Neural progenitor cell (in vitro differentiated cells): Measurements from ENCODE around the gene CD79A. TPM values are rescaled to one million over a fixed set of nuclear protein-coding genes. Genes with fewer than 3 reads are reported as not detected.

Source experiments
- DNase-seq: peaks from one replicate; pipeline ENCODE4 v3.0.0-alpha.2; 2016; ENCODE audit warnings: low spot score
- H2AFZ ChIP-seq: fragments of 200-600 bp; sonication (generic); replicated peaks from 2 replicates; pipeline ENCODE4 v1.6.1; 2016; ENCODE audit warnings: antibody characterized with exemption
- H3F3A ChIP-seq: fragments of 200-600 bp; sonication (generic); 2 replicates; pipeline ENCODE4 v1.6.1; 2016; ENCODE audit warnings: antibody characterized with exemption, low read depth
- H3K27ac ChIP-seq: fragments of 200-600 bp; sonication (generic); 2 replicates; pipeline ENCODE4 v1.5.1; 2016; ENCODE audit warnings: mild to moderate bottlenecking
- H3K27me3 ChIP-seq: fragments of 200-600 bp; sonication (generic); 2 replicates; pipeline ENCODE4 v1.6.1; 2016; ENCODE audit warnings: mild to moderate bottlenecking, moderate library complexity
- H3K36me3 ChIP-seq: fragments of 200-600 bp; sonication (generic); 2 replicates; pipeline ENCODE4 v1.5.1; 2016
- H3K4me1 ChIP-seq: fragments of 200-600 bp; sonication (generic); 2 replicates; pipeline ENCODE4 v1.6.1; 2016; ENCODE audit warnings: mixed run types
- H3K4me2 ChIP-seq: fragments of 200-600 bp; sonication (generic); 2 replicates; pipeline ENCODE4 v1.6.1; 2016
- H3K4me3 ChIP-seq: fragments of 200-600 bp; sonication (generic); 2 replicates; pipeline ENCODE4 v1.5.1; 2016
- H3K79me2 ChIP-seq: fragments of 200-600 bp; sonication (generic); 2 replicates; pipeline ENCODE4 v1.6.1; 2016; ENCODE audit warnings: low read depth
- H3K9ac ChIP-seq: fragments of 200-600 bp; sonication (generic); 2 replicates; pipeline ENCODE4 v1.6.1; 2016
- H3K9me3 ChIP-seq: fragments of 200-600 bp; sonication (generic); 2 replicates; pipeline ENCODE4 v1.5.1; 2016; ENCODE audit warnings: low read depth
- H4K20me1 ChIP-seq: fragments of 200-600 bp; sonication (generic); 2 replicates; pipeline ENCODE4 v1.6.1; 2016; ENCODE audit warnings: low read depth
- H3K27ac Mint-ChIP-seq: 3 replicates; pipeline ENCODE4 v1.8.0; 2021; ENCODE audit warnings: mixed read lengths
- H3K27me3 Mint-ChIP-seq: 2 replicates; pipeline ENCODE4 v1.8.0; 2022; ENCODE audit warnings: low read depth, mild to moderate bottlenecking, inconsistent platforms, moderate library complexity, mixed read lengths; ENCODE audit not compliant: insufficient read depth
- H3K36me3 Mint-ChIP-seq: 3 replicates; pipeline ENCODE4 v1.8.0; 2021; ENCODE audit warnings: mixed read lengths
- H3K4me1 Mint-ChIP-seq: 3 replicates; pipeline ENCODE4 v1.8.0; 2021; ENCODE audit warnings: mixed read lengths
- H3K4me3 Mint-ChIP-seq: 3 replicates; pipeline ENCODE4 v1.8.0; 2021; ENCODE audit warnings: mild to moderate bottlenecking, moderate library complexity, mixed read lengths
- H3K9me3 Mint-ChIP-seq: 3 replicates; pipeline ENCODE4 v1.8.0; 2020; ENCODE audit warnings: mixed read lengths
- CTCF ChIP-seq: fragments of 200-600 bp; sonication (generic); IDR thresholded peaks from 2 replicates; pipeline ENCODE4 v1.5.1; 2017; ENCODE audit warnings: antibody characterized with exemption, mild to moderate bottlenecking
- EZH2 ChIP-seq: fragments of 200-600 bp; sonication (generic); IDR thresholded peaks from 2 replicates; pipeline ENCODE4 v1.6.1; 2017; ENCODE audit warnings: antibody characterized with exemption, mild to moderate bottlenecking, moderate library complexity
- EZH2phosphoT487 ChIP-seq: fragments of 200-600 bp; sonication (generic); IDR thresholded peaks from 2 replicates; pipeline ENCODE4 v1.6.1; 2017; ENCODE audit warnings: antibody characterized with exemption
- total RNA-seq: library from RNA; depleted of rRNA; stranded (reverse); fragments of >200 nt; gene quantifications from 2 replicates; pipeline ENCODE4 v1.2.3, GENCODE V29; 2015; ENCODE audit warnings: low replicate concordance

The CD79A gene
- total RNA-seq, 1 donor from 2014 or later: 0.11 TPM

- Histone ChIP-seq H2AFZ (no peak overlapping the region), H3K4me2 (no peak overlapping the region), H3K4me3 (no peak overlapping the region), H3K4me1 (no peaks in the 10 kb centered on the region), H3K79me2 (no peaks in the 10 kb centered on the region), H4K20me1 (no peaks in the 10 kb centered on the region), H3K27ac (no peak overlapping the region), H3K27me3 (peaks cover 29% of the 10 kb centered on the region), H3F3A (no peaks in the 10 kb centered on the region), H3K9me3 (no peaks in the 10 kb centered on the region), H3K9ac (no peak overlapping the region), H3K36me3 (no peaks in the 10 kb centered on the region)
- Mint-ChIP-seq H3K36me3 (no peaks in the 10 kb centered on the region), H3K27ac (no peak overlapping the region), H3K4me3 (no peak overlapping the region), H3K27me3 (peaks cover 17% of the 10 kb centered on the region), H3K4me1 (no peaks in the 10 kb centered on the region), H3K9me3 (no peaks in the 10 kb centered on the region)
- TF ChIP-seq EZH2phosphoT487 (no peak), CTCF (no peak), EZH2 (no peak)
- DNase-seq: no peak
Measured at GRCh38 chr19:41847351-41848105, 29.6 kb upstream of the CD79A start.

GRCh38 chr19:41848666-41849065, 28.4 kb upstream of the CD79A start:
- Mint-ChIP-seq H3K27ac (no peak overlapping the region), H3K4me1 (no peaks in the 10 kb centered on the region), H3K4me3 (no peak overlapping the region), H3K9me3 (no peaks in the 10 kb centered on the region), H3K27me3 (peaks cover 26% of the 10 kb centered on the region), H3K36me3 (no peaks in the 10 kb centered on the region)
- Histone ChIP-seq H3K4me1 (no peaks in the 10 kb centered on the region), H3K79me2 (no peaks in the 10 kb centered on the region), H3K4me2 (no peak overlapping the region), H3K36me3 (no peaks in the 10 kb centered on the region), H3K27ac (no peak overlapping the region), H3K4me3 (no peak overlapping the region), H3K27me3 (peaks cover 41% of the 10 kb centered on the region), H2AFZ (no peak overlapping the region), H3F3A (no peaks in the 10 kb centered on the region), H3K9me3 (no peaks in the 10 kb centered on the region), H3K9ac (no peak overlapping the region), H4K20me1 (no peaks in the 10 kb centered on the region)
- TF ChIP-seq EZH2 (no peak), EZH2phosphoT487 (no peak), CTCF (no peak)
- DNase-seq: no peak

GRCh38 chr19:41849067-41849466, 28.0 kb upstream of the CD79A start:
- Mint-ChIP-seq H3K9me3 (no peaks in the 10 kb centered on the region), H3K4me1 (no peaks in the 10 kb centered on the region), H3K36me3 (no peaks in the 10 kb centered on the region), H3K4me3 (no peak overlapping the region), H3K27me3 (peaks cover 23% of the 10 kb centered on the region), H3K27ac (no peak overlapping the region)
- H3K79me2 ChIP-seq: no peaks in the 10 kb centered on the region
- TF ChIP-seq EZH2phosphoT487 (no peak), EZH2 (no peak), CTCF (no peak)
- no peak overlapping the region for H2AFZ ChIP-seq
- H3K27ac ChIP-seq: no peak overlapping the region
- H3K4me2 ChIP-seq: no peak overlapping the region
- H3K4me1 ChIP-seq: no peaks in the 10 kb centered on the region
- H3K4me3 ChIP-seq: no peak overlapping the region
- H3K36me3 ChIP-seq: no peaks in the 10 kb centered on the region
- H3F3A ChIP-seq: no peaks in the 10 kb centered on the region
- no peak overlapping the region for H3K9ac ChIP-seq
- H3K27me3 ChIP-seq: peaks cover 45% of the 10 kb centered on the region
- H4K20me1 ChIP-seq: no peaks in the 10 kb centered on the region
- DNase-seq: no peak
- H3K9me3 ChIP-seq: no peaks in the 10 kb centered on the region
